ENCODE data around the gene CCSER1.

- no peak for TF ChIP-seq CTCF (IDR thresholded peaks at IDR 0.05; ENCODE audit: low read length)
- TF ChIP-seq EZH2 (IDR thresholded peaks at IDR 0.05; ENCODE audit: borderline replicate concordance, low read length), result no peak
These were observed 958.8 kb downstream of the CCSER1 start for GRCh38 chr4:91085961-91086360.

Measured in OCI-LY1 (cell line).